ENCODE results near the gene ARL8B.
"Not testable (repeated sequence)": the region's sequence is repeated elsewhere in the genome, so short reads cannot be mapped to it uniquely, and the experiment has no call there.

GRCh38 chr3:5147152-5147551, 25.1 kb downstream of the ARL8B start:
- not testable (repeated sequence) for TF ChIP-seq CTCF (IDR thresholded peaks at IDR 0.05); EZH2 (IDR thresholded peaks at IDR 0.05; ENCODE audit: borderline replicate concordance, insufficient read depth, low read depth, low read length, poor library complexity, severe bottlenecking)
